HG03064 (cell line): ENCODE data around the gene CKLF.
"Not testable (repeated sequence)": the region's sequence is repeated elsewhere in the genome, so short reads cannot be mapped to it uniquely, and the experiment has no call there.

Source experiments
- ATAC-seq: cut with Tn5 transposase; IDR thresholded peaks from one replicate; pipeline ENCODE4 v1.9.1; 2021; ENCODE audit warnings: low read depth; ENCODE audit not compliant: unreplicated experiment

Gene CKLF

GRCh38 chr16:66566051-66566901, 13.9 kb downstream of the CKLF start, which contains the start of gene CMTM1:
TSS of gene CMTM1 (plus strand) at chr16:66566439. CDS start at chr16:66566514, 75 bp downstream.
- no peak for ATAC-seq

GRCh38 chr16:66567270-66567669, 14.9 kb downstream of the CKLF start:
- not testable (repeated sequence) for ATAC-seq

GRCh38 chr16:66568355-66568754, 16.0 kb downstream of the CKLF start:
- no peak for ATAC-seq

GRCh38 chr16:66569131-66569530, 16.8 kb downstream of the CKLF start:
- no peak for ATAC-seq

GRCh38 chr16:66569827-66570405, 17.5 kb downstream of the CKLF start:
- no peak for ATAC-seq

- ATAC-seq: no peak
Observed at GRCh38 chr16:66572356-66572755, 20.0 kb downstream of the CKLF start.

GRCh38 chr16:66574081-66574480, 21.7 kb downstream of the CKLF start:
- no peak for ATAC-seq

GRCh38 chr16:66574531-66574930, 22.2 kb downstream of the CKLF start:
- no peak for ATAC-seq

GRCh38 chr16:66575060-66575459, 22.7 kb downstream of the CKLF start:
- ATAC-seq: no peak

- ATAC-seq: no peak
Observed at GRCh38 chr16:66576296-66576695, 23.9 kb downstream of the CKLF start.

GRCh38 chr16:66578651-66579531, 26.5 kb downstream of the CKLF start, which contains the start of gene CMTM2:
TSS of gene CMTM2 (plus strand) at chr16:66579463. CDS start at chr16:66579608, 145 bp downstream.
- ATAC-seq: no peak

- ATAC-seq: no peak
Observed at GRCh38 chr16:66580605-66581209, 28.3 kb downstream of the CKLF start.

- ATAC-seq: no peak
Observed at GRCh38 chr16:66581246-66581952, 29.0 kb downstream of the CKLF start.

- no peak for ATAC-seq
Observed at GRCh38 chr16:66585481-66586239, 33.3 kb downstream of the CKLF start.

- no peak for ATAC-seq
Observed at GRCh38 chr16:66587881-66588600, 35.7 kb downstream of the CKLF start.

GRCh38 chr16:66588981-66589713, 36.8 kb downstream of the CKLF start:
- ATAC-seq: no peak

- ATAC-seq: no peak
Observed at GRCh38 chr16:66590322-66590721, 37.9 kb downstream of the CKLF start.

GRCh38 chr16:66591018-66591417, 38.6 kb downstream of the CKLF start:
- ATAC-seq: no peak
